Activated T-cell treated with anti-CD3 and anti-CD28 coated beads for 1 hour (primary cell): ENCODE measurements around the gene PODXL.
A peak's percentile ranks its signal among the peaks of the same experiment; 100 is the strongest.

Experiments
- DNase-seq: peaks from one replicate; pipeline ENCODE4 v3.0.0-alpha.2; 2020; ENCODE audit warnings: low read depth

Gene PODXL

DNA sequence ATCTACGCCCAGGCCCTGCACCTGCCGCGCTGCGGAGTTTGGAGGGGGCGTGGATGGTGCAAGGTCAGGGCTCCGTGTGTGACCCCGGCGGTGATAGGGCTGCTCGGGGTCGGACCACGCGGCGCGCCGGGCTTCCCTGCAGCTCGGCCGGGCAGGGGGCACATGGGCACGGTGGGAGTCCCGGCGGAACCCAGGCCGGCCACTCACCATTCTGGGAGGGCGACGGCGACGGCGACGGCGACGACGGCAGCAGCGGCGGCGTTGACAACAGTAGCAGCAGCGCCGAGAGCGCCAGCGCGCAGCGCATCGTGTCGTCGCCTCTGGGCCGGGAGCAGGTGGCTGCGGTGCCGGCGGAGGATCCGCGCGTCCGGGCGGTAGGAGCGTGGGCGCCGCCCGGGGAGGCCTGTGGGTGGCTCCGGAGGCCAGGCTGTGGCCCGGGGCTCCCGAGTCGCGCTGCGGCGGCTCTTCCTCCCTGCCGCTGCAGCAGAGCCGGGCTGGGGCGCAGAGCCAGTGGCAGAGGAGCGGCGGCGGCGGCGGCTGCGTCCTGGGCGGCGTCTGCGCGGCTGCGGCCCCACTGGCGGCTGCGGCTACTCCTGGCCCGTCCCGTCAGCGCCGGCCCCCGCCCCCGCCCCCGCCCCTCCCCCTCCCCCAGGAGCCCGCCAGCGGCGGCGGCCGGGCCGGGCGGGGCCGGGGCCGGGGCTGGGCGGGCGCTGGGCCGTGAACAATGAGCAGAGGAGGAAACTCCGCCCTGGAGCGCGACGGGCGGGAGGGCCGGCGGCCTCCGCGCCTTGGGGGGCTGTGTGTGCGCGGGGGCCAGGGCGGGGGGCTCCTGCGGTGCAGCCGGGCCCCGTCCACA lies at the start of gene PODXL:
TSS of gene PODXL (minus strand) at position 576 of the 856 bp plus-strand sequence. CDS start at position 307, 269 bp downstream.
- peak; percentile 24 for DNase-seq

- no peak for DNase-seq
These were observed 49.0 kb upstream of the PODXL start for GRCh38 chr7:131605280-131605878.

DNA sequence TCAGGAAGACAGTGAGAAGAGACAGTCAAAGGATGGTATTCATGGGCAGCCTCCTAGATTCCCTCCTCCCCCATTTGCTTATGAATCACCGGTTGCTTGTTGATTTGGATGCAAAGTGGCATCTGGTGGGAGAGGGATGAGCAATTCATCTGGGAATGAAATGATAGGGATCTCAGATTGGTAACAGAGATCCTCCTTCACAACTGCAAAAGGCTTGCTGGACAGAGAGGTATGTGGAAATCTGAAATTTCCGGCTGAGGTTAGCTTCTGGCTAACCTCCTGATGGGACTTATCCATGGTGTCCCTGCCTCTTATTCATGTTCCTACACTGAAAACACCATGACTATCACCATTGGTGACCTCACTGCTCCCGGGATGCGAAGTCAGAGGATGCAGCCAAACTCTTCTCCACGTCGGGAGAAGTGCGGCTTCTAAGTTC lies 48.4 kb upstream of the PODXL start:
- no peak for DNase-seq

- DNase-seq, result no peak
These were observed 47.5 kb upstream of the PODXL start for GRCh38 chr7:131603932-131604331.

DNA sequence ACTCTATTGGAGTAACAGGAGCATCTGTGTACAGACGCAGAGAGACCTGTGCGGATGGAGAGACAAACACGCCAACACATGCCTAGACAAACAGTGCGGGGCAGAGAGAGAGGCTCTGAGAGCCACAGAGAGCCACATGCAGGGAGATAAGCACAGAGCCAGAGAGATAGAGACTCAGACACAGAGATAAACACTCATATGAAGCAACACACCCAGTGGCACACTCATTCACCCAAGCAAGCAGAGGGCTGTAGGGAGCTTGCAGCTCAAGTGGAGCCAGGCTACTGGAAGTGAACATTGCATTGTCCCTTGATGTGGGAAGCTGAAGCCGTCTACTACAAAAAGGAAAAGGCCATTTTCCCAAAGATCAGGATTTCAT lies 46.6 kb upstream of the PODXL start:
- no peak for DNase-seq

GRCh38 chr7:131602304-131602993 lies 46.0 kb upstream of the PODXL start:
- DNase-seq, result no peak

DNA sequence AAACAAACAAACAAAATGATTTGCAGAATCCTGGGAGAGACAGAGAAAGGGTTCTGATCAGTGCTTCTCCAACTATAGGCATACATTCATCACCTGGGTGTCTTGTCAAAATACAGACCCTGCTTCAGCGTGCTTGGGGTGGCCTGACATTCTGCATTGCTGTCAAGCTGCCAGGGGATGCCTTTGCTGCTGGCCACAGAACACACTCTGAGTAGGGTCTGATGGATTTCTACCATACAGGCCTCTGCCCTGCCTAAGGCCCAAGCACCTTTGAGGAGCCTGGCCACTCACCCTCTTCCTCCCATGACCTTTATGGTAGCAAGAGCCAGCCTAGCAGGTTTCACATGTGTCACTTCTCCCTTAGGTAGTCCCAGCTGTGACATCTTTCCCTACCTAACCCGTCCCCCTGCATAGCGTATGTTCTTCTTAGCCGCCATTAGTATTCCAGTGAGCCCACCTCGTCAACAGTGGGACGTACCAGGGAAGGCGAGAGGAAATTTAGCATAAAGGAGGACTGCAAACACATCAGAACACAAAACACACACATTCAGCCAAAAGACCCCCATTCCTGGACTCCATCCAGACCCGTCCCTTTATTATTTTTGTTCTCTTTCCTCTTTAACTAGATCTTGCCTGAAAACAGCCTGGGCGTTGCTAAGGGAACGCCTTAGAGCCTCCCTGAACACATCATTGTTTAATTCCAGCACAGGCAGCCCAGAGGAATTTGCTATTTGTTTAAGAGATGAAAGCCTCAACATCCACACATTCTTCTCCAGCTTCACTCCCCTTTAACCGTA lies 43.9 kb upstream of the PODXL start:
- no peak for DNase-seq

GRCh38 chr7:131596785-131597184 lies 40.4 kb upstream of the PODXL start:
- no peak for DNase-seq

GRCh38 chr7:131595699-131596098 lies 39.3 kb upstream of the PODXL start:
- no peak for DNase-seq

DNA sequence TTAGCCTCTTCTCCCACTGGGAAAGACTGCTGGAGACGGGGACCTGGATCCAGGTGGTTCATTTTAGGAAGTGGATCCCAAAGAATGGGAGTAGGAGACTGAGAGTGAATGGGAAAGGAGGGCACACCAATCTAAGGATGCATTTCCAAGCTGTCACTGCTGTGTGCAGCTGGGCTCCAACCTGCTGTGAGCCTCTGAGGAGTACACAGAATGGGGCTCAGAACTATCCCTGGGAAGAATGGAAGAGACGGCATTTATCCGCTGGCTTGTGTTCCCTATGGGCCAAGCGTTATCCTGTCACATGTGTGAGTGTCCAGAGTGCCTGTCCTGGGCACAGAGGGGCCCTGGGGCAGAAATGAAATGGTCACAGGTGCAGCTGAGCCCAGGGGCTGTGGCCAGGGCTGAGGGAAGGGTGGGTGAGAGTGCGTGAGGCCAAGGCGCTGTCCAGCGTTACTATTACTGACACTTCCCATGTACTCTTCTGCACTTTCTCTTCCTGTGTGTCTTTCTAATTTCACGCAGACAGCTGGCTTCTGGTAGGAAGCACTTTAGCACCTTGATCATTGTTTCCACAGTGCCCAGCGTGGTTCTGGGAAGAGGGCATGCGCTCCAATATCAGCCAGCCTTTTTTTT lies 35.4 kb upstream of the PODXL start:
- DNase-seq, result no peak

- no peak for DNase-seq
These were observed 31.0 kb upstream of the PODXL start for GRCh38 chr7:131587315-131587923.

DNA sequence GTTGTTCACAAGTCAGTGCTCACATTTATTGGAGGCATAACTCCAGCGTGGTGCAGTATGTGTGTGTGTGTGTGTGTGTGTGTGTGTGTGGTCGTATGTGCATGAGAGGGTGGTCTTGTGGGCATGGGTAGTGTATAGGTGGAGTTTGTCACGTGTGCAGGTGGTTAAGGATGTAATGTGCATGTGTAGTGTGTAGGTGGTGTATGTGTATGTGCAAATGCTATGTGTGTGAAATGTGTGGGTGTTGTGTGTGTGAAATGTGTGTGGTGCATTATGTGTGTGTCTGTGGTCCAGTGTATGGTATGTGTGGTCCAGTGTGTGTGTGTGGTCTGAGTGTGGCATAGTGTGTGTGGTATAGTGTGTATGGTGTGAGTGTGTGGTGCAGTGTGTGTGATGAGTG lies 30.3 kb upstream of the PODXL start:
- no peak for DNase-seq

DNA sequence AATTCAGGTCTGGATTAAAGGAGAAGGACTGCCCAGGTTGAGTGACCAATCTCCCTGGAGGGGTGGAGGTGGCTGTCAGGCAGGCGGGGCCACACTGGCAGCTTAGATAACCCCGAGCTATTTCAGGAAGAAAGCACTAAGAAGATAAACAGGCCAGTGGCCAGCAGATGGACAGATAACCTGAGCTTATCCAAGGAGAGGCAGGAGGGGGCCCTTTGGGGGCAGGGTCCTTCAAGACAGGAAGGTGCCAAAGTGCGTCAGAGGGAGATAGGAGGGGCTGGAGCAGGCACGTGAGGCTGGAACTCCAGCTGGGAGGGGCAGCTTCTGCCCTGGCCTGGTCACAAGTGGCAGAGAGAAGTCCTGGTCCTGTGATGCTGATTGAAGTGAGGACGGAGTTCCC lies 29.8 kb upstream of the PODXL start:
- no peak for DNase-seq

DNA sequence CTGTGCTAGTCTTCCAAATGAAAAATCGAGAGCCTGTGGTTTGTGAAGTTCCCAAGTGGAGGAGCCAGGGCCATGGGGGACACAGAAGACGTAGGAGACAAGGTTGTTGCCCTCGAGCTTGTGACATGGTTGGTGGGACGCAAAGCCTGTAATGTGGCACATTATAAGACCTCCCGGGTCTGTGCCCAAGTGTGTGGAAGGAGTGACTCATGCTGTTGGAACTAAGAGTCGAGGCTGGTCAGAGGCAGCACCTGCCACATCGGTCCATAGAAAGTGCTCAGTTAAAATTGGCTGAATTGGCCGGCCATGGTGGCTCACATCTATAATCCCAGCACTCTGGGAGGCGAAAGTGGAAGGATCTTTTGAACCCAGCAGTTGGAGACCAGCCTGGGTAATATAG lies 27.0 kb upstream of the PODXL start:
- no peak for DNase-seq

GRCh38 chr7:131581241-131582051 lies 25.0 kb upstream of the PODXL start:
- DNase-seq, result no peak

GRCh38 chr7:131578602-131579001 lies 22.2 kb upstream of the PODXL start:
- no peak for DNase-seq

GRCh38 chr7:131574741-131575140 lies 18.3 kb upstream of the PODXL start:
- DNase-seq, result no peak

- DNase-seq, result no peak
These were observed 14.0 kb upstream of the PODXL start for GRCh38 chr7:131570401-131570800.

DNA sequence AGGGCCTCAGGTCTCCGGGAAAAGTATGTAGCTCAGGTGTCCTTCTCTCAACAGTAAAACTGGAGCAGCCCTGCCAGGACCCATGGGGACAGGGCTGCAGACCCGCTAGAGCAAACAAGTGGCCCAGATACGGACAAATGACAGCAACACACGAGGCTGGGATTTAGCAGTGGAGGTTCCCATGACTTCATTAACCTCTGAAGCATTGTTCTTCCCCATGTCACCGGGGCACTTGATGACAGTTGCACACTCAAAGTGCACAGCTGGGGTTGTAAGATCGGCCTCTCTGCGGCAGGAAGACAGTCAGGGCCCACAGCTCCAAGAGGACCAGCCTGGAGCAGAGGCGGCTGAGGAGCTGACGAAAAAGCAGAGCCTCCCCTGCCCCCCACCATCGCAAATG lies 12.5 kb upstream of the PODXL start:
- DNase-seq, result no peak

DNA sequence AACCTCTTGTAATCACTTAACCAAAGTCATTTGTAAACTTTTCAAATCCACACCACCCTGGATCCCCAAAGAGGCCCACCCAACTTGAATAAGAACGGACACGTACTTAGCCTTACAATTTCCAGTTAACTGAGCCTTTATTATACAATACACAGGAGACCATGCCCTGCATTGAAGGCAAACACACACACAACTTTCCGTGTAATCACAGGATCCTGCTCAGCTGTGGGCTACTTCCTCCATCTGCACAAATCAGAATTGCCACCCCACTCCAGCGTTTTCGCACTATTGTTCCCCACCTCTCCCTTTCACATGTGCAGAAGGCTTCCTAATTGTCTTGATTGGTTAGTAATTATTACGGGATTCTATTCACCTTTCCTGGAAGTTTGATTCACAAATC lies 12.1 kb upstream of the PODXL start:
- no peak for DNase-seq
